Renal cortex interstitium (tissue), 11 donors: ENCODE measurements around the gene TFF1. TPM values are rescaled to one million over a fixed set of nuclear protein-coding genes. Genes with fewer than 3 reads are reported as not detected.

Experiments used
- DNase-seq, 11 donors: peaks; one replicate each; pipeline ENCODE4 v3.0.0-alpha.2; 2013; ENCODE audit warnings: low read depth in 9 of 11, low spot score in 4 of 11; ENCODE audit errors: extremely low read depth in 1 of 11
- polyA plus RNA-seq, 3 donors: library from polyadenylated mRNA; unstranded; fragments of 120-200 nt; gene quantifications; one replicate each; pipeline ENCODE4 v1.2.1, GENCODE V29; 2013; ENCODE audit not compliant: insufficient read length in 3 of 3

TFF1 gene
- polyA plus RNA-seq, 3 donors, result 0.94 TPM; not detected in 2

DNA sequence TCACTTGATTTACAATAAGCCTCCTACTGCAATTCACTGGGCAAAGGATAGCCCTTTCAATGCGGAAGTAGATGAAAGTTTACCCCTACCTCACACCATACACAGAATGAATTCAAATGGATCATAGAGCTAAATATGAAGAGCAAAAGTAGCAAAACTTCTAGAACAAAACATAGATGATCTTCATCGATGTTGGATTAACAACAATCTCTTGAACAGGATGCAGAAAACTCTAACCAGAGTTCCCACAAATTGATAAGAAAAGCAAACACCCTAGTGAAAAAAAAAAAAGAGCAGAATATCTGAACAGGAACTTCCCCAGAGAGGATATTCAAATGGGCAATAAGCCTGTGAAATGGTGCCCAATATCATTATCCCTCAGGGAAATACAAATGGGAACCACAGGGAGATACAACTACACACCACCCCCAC is 35.5 kb upstream of the TFF1 start:
- no peak for DNase-seq

DNA sequence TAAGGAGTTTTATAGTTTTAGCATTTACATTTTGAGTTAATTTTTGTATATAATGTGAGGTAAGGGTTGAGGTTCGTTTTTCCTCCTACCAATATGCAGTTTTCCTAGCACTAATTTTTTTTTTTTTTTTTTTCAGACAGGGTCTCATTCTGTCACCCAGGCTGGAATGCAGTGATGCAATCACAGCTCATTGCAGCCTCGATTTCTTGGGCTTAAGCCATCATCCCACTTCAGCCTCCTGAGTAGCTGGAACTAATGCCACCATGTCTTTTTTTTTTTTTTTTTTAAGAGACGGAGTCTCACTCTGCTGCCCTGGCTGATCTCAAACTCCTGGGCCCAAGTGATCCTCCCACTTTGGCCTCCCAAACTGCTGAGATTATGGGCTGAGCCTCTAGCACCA is 34.8 kb upstream of the TFF1 start:
- DNase-seq, result no peak

DNA sequence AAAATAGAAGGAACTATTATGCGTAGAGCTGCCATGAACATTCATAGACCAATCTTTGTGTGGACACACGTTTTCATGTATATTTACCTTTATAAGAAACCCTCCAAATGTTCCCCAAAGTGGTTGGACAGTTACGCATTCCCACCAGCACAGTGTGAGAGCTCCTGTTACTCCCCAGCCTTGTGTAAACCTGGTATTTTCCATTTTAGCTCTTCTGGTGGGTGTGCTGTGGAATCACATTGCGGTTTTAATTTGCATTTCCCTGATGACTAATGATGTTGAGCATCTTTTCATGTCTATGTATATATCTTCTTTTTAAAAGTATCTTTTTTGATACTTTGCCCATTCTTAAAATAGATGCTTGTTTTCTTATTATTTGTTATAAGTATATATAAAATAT is 34.2 kb upstream of the TFF1 start:
- DNase-seq, result no peak

DNA sequence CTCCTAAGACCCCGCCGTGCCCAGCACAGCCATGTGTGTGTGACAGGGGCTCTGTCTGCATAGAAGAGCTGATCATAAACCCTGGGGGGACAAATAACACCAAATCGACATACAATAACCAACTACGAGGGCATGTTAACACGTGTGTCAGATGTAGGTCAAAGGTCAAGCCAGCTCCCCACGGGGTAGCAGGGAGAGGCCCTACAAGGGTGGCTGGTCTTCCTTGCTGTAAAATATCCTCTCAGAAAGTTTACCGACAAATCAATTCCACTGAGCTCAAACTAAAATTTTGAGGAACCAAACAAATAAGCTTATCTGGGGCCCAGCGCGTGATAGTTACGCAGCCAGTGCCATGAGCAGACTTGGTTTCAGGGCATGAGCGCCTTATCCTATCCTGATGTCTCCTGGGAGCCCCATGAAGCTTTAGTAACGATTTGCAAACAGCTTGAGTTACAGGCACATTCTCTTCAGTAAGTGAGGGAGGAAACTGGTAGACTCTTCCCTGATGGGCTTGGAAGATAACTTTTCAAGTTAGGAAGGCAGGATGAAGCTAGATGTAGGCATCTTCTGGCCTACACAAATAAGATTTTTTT is 32.2 kb upstream of the TFF1 start:
- no peak for DNase-seq

GRCh38 chr21:42397746-42398394 is 31.5 kb upstream of the TFF1 start:
- DNase-seq, result no peak

GRCh38 chr21:42396799-42397745 is 30.7 kb upstream of the TFF1 start:
- no peak for DNase-seq

GRCh38 chr21:42395905-42396651 is 29.7 kb upstream of the TFF1 start, which contains the start of gene TMPRSS3:
TMPRSS3 (minus strand) TSS chr21:42396052; CDS start chr21:42395417, 635 bp downstream.
- peak in 3 of 11 donors; percentile 26 to 48 (median 43) for DNase-seq

GRCh38 chr21:42395302-42395701 is 29.0 kb upstream of the TFF1 start:
- DNase-seq, result no peak

DNA sequence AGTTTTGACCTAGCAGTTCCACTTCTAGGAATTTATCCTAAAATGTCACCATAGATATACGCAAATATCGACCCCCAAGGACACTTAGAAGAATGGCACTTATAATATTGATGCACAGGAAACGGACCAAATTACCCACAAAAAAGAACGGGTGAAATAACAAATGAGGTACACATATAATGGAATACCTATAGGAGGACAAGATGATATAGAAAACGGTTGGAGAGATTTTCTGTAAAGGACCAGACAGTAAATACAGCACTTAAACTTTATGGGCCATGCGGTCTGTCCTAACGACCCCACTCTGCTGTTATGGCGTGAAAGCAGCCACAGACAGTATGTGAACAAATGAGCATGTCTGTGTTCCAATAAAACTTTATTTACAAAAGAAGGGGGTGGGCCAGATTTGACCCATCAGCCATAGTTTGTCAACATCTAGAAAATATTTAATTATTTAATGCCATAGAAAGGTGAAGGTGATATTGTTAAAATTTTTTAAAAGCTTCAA is 27.2 kb upstream of the TFF1 start:
- no peak for DNase-seq

DNA sequence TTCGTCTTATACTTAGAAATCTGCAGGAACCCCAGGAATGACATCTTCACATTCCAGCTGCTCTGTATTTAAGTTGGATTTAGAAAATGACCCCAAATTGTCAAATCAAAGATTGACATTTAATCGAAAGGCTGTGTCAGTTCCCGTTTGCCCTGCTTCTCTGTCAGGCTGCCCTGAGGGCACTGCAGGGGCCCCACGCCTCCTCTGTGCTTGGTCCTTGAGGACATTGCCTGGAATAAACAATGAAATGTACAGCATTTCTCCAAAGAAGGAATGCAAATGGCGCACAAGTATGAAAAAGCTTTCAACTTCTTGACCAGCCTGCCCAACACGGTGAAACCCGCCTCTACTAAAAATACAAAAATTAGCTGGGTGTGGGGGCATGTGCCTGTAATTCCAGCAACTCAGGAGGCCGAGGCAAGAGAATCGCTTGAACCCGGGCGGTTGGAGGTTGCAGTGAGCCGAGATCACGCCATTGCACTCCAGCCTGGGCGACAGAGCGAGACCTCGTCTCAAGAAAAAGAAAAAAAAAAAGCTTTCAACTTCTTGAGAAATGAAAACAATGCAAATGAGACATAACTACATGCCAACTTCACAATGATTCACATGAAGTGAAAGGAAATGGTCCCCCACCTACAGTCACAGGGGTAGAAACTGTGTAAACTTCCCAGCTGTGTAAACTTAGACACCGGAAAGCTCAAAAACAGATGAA is 26.6 kb upstream of the TFF1 start:
- peak in 1 of 11 donors; percentile 24 for DNase-seq

- DNase-seq, result no peak
Observed at GRCh38 chr21:42391297-42391696, 25.0 kb upstream of the TFF1 start.

DNA sequence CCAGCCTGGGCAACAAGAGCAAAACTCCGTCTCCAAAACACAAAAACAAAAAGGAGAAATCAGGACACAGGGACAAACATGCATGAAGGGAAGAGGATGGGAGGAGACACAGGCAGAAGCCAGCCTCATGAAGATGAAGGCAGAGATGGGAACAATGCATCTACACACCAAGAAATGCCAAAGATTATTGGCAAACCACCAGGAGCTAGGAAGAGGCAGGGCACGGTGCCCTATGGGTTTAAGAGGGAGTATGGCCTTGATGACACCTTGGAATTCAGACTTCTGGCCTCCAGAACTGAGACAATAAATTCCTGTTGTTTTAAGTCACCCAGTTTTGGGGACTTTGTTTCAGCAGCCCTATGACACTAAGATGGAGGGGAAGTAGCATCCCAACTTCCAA is 24.4 kb upstream of the TFF1 start:
- DNase-seq, result no peak

DNA sequence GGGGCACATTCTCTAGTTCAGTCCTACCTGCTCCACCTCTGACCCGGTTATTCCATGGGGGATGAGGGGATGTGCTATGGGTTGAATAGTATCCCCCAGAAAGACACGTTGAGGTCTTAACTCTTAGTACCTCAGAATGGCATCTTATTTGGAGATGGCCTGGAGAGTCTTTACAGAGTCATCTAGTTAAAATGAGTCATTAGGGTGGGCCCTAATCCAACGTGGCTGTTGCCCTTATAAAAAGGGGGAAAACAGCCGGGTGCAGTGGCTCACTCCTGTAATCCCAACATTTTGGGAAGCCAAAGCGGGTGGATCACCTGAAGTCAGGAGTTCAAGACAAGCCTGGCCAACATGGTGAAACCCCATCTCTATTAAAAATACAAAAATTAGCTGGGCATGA is 23.9 kb upstream of the TFF1 start:
- no peak for DNase-seq

- peak in 4 of 11 donors; percentile 33 to 48 (median 44) for DNase-seq
Observed at GRCh38 chr21:42389449-42389835, 23.1 kb upstream of the TFF1 start.

- DNase-seq, result peak in 3 of 11 donors; percentile 13 to 36 (median 19)
Observed at GRCh38 chr21:42388740-42389448, 22.6 kb upstream of the TFF1 start.

DNA sequence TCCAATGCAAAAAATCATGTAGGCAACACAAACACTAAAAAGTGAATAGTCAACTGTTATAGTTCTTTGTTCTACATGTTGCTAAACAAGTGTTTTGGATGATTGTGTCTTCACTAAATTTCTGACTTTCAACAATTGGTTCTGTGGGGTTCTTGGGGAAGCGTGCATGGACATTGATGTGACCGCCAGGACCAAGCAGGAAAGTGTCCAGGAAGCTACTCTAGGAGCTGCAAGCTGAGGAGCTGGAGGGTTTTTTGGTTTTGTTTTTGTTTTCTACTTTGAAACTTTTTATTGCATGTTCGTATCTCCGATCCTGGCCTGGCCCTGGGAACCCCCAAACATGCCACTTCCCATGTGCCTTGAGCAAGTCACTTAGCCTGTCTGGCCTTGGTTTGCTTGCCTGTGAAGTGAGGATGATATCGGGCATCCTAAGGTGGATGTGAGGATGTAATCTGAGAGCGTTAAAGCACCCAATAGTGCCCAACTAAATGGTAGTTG is 21.6 kb upstream of the TFF1 start:
- no peak for DNase-seq

- DNase-seq, result no peak
Observed at GRCh38 chr21:42387164-42387563, 20.8 kb upstream of the TFF1 start.
